Measurements from ENCODE around the gene ANKS1B. TPM values are rescaled to one million over a fixed set of nuclear protein-coding genes. Genes with fewer than 3 reads are reported as not detected.

Gene ANKS1B
- total and polyA plus RNA-seq, 5 donors = 0.43 to 7.4 (median 3.3) TPM

DNA sequence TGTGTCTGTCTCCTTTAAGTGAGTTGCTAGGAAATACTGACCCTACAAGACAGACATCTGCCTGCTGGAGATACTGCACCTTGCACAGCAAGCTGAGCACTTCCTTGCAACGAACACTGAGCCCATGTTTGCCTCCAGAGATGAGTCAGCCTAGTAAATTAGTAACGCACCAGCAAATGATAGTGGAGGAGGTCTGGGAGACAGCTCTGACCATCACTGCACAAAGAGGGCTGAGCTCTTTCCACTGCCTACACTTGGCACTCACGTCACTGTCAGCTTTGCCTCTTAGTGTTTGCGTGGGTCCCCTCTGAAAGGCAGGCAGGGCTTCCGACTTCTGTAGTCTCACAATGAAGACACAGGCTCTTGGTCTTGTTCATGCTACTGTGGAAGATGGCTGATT, 1230.6 kb downstream of the ANKS1B start:
- ATAC-seq (no peak), DNase-seq (no peak)
- Histone ChIP-seq H3K9me3 (ENCODE audit: control insufficient read depth, low read length) (no peaks in the 10 kb centered on the region), H3K27ac (ENCODE audit: low read length) (no peak overlapping the region), H3K4me3 (ENCODE audit: low read length) (no peak overlapping the region), H3K4me1 (ENCODE audit: control insufficient read depth, insufficient read depth, low read length) (no peaks in the 10 kb centered on the region), H3K27me3 (ENCODE audit: control insufficient read depth, insufficient read depth) (no peaks in the 10 kb centered on the region)
- intact Hi-C loops (cut with DNase I) = no loop called here
- WGBS = 63% methylated on average over 5 of the region's 5 CpGs

DNA sequence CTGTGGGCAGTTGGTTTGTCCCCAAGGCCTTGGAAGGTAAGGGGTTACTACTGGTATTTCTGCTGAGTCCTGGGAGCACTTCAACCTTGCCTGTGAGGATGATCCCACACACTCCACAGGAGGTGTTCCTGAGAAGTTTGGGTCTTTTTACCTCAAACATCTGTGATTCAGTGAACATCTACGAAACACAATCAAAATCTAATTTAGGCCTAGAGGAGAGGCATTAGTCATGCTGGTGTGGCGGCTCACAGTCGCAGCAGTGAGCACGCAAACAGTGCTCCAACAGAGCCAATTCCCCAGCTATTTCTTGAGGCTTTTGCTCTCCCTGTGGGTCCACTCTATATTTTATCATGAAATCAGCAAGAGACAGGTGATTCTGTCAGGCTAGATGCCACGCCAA, 1232.0 kb downstream of the ANKS1B start:
- Histone ChIP-seq H3K4me1 (ENCODE audit: control insufficient read depth, insufficient read depth, low read length) (no peaks in the 10 kb centered on the region), H3K27ac (ENCODE audit: low read length) (no peak overlapping the region), H3K4me3 (ENCODE audit: low read length) (no peak overlapping the region), H3K9me3 (ENCODE audit: control insufficient read depth, low read length) (no peaks in the 10 kb centered on the region), H3K27me3 (ENCODE audit: control insufficient read depth, insufficient read depth) (no peaks in the 10 kb centered on the region)
- DNase-seq = no peak
- no peak for ATAC-seq
- intact Hi-C loops (cut with DNase I) = no loop called here
- 92% methylated on average over 5 of the region's 5 CpGs for WGBS

DNA sequence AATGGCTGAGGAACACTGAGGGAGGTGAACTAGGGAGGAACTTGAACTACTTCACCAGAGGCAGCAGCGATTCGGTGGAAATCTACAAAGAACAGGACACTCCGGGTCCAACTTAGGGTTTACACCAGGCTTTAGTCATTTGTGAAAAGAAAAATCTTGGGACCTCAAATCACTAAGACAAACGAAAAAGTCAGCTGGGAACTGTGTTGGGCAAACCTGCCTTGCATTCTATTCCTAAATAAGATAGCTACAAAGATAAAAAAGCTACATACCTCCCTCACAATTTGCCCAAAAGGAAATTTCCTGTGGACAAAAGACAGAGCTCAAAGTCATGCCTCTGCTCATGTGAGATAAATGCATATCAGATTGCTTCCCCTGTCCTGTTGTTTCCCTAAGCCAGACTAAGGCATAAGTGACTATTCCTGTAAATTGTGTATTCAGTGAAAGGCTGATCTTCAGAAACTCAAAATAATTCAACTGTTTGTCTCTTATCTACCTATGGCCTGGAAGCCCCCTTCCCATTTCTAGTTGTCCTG, 1233.1 kb downstream of the ANKS1B start:
- Histone ChIP-seq H3K27me3 (ENCODE audit: control insufficient read depth, insufficient read depth) (no peaks in the 10 kb centered on the region), H3K4me1 (ENCODE audit: control insufficient read depth, insufficient read depth, low read length) (no peaks in the 10 kb centered on the region), H3K27ac (ENCODE audit: low read length) (no peak overlapping the region), H3K9me3 (ENCODE audit: control insufficient read depth, low read length) (no peaks in the 10 kb centered on the region), H3K4me3 (ENCODE audit: low read length) (no peak overlapping the region)
- 80% methylated on average over 4 of the region's 4 CpGs for WGBS
- DNase-seq (no peak), ATAC-seq (no peak)
- intact Hi-C loops (cut with DNase I) = no loop called here

DNA sequence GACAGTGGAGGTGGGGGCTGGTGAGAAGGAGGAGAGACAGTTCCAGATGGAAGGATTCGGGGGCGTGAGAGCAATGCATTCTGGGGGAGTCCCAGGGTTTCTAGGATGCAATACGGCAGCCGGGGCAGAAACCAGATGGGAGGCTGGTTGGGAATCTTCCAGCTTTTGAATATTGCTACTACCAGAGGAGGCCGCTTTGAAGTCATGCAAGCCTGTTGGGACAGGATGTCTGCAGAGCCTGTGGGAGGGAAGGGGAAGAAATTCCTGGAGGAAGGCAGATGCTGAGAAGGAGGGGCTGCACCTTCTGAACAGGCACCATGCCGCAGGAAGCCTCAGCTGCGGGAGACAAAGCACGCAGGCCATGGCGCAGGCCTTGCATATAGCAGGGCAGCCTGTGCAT, 1234.2 kb downstream of the ANKS1B start:
- WGBS = 67% methylated on average over 9 of the region's 9 CpGs
- Histone ChIP-seq H3K4me3 (ENCODE audit: low read length) (no peak overlapping the region), H3K4me1 (ENCODE audit: control insufficient read depth, insufficient read depth, low read length) (no peaks in the 10 kb centered on the region), H3K27me3 (ENCODE audit: control insufficient read depth, insufficient read depth) (no peaks in the 10 kb centered on the region), H3K27ac (ENCODE audit: low read length) (no peak overlapping the region), H3K9me3 (ENCODE audit: control insufficient read depth, low read length) (no peaks in the 10 kb centered on the region)
- no peak for DNase-seq
- ATAC-seq = no peak
- intact Hi-C loops (cut with DNase I) = no loop called here

DNA sequence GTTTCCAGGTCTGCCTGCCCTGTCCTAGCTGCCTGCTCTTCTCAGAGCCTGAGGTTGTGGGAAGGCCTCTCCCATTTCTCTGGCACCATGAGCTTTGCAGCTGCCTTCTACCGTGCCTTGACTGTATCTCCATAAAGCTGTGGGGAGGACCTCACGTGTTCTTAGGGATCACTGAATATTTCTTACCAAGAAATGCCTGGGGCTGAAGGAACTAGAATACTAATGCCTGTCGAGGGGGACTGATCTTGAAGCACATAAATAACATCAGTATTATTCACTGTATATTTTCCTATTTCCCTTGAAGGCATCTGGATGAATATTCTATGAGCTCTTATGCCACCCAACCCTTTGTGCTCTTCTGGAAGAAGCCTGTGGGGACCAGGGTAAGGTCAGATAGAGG, 1236.3 kb downstream of the ANKS1B start:
- intact Hi-C loops (cut with DNase I) = no loop called here
- Histone ChIP-seq H3K4me1 (ENCODE audit: control insufficient read depth, insufficient read depth, low read length) (no peaks in the 10 kb centered on the region), H3K9me3 (ENCODE audit: control insufficient read depth, low read length) (no peaks in the 10 kb centered on the region), H3K27me3 (ENCODE audit: control insufficient read depth, insufficient read depth) (no peaks in the 10 kb centered on the region), H3K4me3 (ENCODE audit: low read length) (no peak overlapping the region), H3K27ac (ENCODE audit: low read length) (no peak overlapping the region)
- ATAC-seq = no peak
- no peak for DNase-seq
- 85% methylated on average over 3 of the region's 3 CpGs for WGBS

DNA sequence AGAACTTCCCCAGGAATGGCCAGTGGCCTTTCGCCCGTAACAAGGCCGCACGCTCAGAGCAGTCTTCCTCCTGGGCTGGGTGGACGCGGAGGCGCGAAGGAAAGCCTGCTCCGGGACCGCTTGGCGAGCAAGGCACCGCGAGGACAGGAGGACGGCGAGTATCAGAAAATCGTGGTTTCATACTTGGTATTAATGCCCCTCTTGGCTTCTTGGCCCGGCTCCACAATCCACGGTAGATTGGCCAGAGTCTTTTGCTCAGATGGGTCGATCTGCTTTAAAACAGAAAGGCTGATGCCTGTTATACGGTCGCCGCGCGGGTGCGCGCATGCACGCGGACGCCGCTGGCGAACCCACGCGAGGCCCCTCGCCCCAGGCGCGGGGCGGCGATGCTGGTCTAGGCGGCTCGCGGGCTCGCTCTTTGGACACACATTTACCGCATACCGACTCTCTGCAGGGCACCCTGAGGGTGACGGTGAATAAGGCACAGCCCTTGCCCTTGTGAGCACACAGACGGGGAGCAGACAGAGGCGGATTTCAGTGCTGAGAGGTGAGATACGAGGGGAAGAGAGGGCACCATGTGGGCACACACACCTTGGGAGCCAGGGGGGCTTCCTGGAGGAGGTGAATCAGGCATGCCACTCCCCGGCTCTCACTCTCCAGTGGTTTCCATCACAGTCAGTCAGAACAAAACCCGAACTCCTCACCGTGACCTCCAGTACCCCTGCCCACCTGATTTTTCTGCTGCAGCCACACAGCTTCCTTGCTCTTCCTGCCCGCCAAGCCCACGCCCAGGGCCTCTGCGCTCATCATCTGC, 1239.0 kb downstream of the ANKS1B start:
- intact Hi-C loops (cut with DNase I) = no loop called here
- H3K9me3 ChIP-seq (ENCODE audit: control insufficient read depth, low read length) = no peaks in the 10 kb centered on the region
- peak; percentile 29 to 69 (median 53) for DNase-seq
- no peaks in the 10 kb centered on the region for H3K4me1 ChIP-seq (ENCODE audit: control insufficient read depth, insufficient read depth, low read length)
- no peaks in the 10 kb centered on the region for H3K27me3 ChIP-seq (ENCODE audit: control insufficient read depth, insufficient read depth)
- 11% methylated on average over 54 of the region's 54 CpGs for WGBS
- H3K27ac ChIP-seq (ENCODE audit: low read length) = no peak overlapping the region
- peak; percentile 76 to 77 for ATAC-seq
- H3K4me3 ChIP-seq (ENCODE audit: low read length) = peak overlapping the region; percentile 46

DNA sequence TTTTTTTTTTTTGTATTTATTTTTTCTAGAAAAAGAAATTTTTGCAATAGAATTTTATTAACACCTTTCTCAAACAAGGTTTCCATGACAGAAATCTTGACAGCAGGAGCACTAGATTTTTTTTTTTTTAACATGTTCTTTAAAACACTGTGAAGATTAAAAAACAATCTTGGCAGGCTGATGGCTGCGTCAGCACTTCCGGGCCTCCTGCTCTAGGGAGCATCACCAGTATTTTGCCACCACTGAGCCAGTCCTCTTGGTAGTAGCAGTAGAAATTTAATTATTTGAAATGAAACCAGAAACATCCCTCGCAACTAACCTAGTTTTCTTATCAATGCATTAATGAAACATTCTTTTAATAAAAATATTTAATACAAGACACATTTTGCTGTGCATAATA, 1240.1 kb downstream of the ANKS1B start:
- Histone ChIP-seq H3K9me3 (ENCODE audit: control insufficient read depth, low read length) (no peaks in the 10 kb centered on the region), H3K27me3 (ENCODE audit: control insufficient read depth, insufficient read depth) (no peaks in the 10 kb centered on the region), H3K4me3 (ENCODE audit: low read length) (no peak overlapping the region), H3K27ac (ENCODE audit: low read length) (no peak overlapping the region), H3K4me1 (ENCODE audit: control insufficient read depth, insufficient read depth, low read length) (no peaks in the 10 kb centered on the region)
- intact Hi-C loops (cut with DNase I) = no loop called here
- ATAC-seq (no peak), DNase-seq (no peak)
- WGBS = 68% methylated on average over 3 of the region's 3 CpGs

DNA sequence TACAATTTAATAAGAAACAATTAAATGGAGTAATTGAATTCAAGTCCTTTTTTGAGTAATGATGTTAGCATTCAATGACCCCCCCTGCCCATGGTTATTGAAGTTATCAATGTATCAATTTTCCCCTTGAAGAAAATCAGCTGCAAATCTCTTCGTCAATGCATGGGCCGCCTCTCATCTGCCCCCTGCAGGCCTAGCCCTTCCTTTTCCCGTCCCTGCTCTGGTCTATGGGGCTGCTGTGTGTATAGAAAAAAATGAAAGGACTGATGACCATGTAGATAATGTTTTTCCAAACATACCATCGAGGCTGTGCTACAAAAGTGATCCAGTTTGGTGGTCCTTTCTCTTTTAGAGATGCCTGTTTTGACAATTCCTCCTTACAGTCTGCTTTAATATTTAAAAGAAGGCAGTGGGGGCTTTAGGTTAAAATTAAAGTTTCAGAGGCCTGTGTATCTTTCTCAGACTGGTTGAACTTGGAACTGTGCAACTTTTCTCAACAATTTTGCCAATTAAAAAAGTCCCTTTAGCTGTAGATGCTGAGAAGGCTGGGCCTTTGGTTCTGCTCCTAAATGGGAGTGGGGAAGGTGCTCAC, 1241.3 kb downstream of the ANKS1B start:
- ATAC-seq = no peak
- intact Hi-C loops (cut with DNase I) = no loop called here
- WGBS = 50% methylated on average over 4 of the region's 4 CpGs

DNA sequence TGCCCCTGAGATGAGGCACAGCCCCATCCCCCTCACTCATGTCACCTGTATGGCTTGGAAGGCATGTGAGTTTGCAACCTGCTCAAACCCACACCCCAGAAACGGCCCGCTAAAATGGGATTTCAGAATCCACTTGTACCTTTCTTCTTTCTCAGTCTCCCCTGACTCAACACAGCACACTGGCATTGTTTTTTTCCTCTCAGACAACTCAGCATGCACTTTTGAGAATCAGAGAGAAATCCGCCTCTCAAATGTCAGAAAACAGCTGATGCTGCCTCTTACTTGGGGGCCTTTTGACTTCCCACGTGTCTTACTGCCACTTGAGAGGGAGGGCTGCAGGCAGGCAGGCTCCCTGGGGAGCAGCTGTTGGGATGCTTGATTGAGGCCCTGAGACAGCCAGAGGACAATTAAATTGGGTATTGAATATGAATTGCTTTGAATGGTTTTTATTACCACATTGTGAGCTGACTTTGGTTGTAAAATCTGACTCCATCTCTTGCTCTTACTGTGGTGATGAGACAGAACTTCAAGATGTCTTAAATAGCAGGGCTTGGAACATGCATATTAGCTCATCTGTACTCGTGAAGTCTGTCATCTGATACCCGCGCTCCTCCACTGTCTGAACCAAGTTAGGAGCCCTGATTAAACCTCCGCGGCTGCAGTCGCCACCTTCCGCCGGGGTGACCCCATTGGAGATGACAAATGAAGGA, 1243.0 kb downstream of the ANKS1B start:
- Histone ChIP-seq H3K4me3 (ENCODE audit: low read length) (no peak overlapping the region), H3K9me3 (ENCODE audit: control insufficient read depth, low read length) (no peaks in the 10 kb centered on the region), H3K27me3 (ENCODE audit: control insufficient read depth, insufficient read depth) (no peaks in the 10 kb centered on the region), H3K27ac (ENCODE audit: low read length) (no peak overlapping the region), H3K4me1 (ENCODE audit: control insufficient read depth, insufficient read depth, low read length) (no peaks in the 10 kb centered on the region)
- 61% methylated on average over 12 of the region's 12 CpGs for whole genome bisulfite sequencing
- ATAC-seq = no peak
- intact Hi-C loops (cut with DNase I) = no loop called here
- DNase-seq = no peak

More for the DNA sequence above, 1241.3 kb downstream of the ANKS1B start:
- no peaks in the 10 kb centered on the region for H3K9me3 ChIP-seq (ENCODE audit: control insufficient read depth, low read length)
- no peaks in the 10 kb centered on the region for H3K4me1 ChIP-seq (ENCODE audit: control insufficient read depth, insufficient read depth, low read length)
- no peak for DNase-seq
- no peaks in the 10 kb centered on the region for H3K27me3 ChIP-seq (ENCODE audit: control insufficient read depth, insufficient read depth)
- H3K27ac ChIP-seq (ENCODE audit: low read length) = no peak overlapping the region
- H3K4me3 ChIP-seq (ENCODE audit: low read length) = no peak overlapping the region

DNA sequence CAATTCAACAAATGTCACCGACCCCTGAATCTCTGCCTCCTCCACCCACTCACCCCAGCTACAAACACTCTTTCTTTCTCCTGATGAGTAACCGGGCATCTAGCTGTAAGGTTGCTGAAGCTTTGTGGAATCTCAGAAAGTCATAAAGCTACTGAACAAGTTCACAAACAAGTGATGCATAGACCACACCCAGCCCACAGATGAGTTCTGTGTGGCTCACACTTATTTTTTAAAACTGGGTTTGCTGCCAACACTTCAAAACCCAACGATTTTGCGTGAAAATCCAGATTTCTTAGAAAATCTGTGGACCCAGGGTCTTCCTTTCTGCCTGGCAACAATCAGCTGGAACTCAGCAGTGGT, 1243.6 kb downstream of the ANKS1B start:
- H3K4me3 ChIP-seq (ENCODE audit: low read length) = no peak overlapping the region
- intact Hi-C loops (cut with DNase I) = no loop called here
- no peaks in the 10 kb centered on the region for H3K27me3 ChIP-seq (ENCODE audit: control insufficient read depth, insufficient read depth)
- no peaks in the 10 kb centered on the region for H3K9me3 ChIP-seq (ENCODE audit: control insufficient read depth, low read length)
- H3K27ac ChIP-seq (ENCODE audit: low read length) = no peak overlapping the region
- H3K4me1 ChIP-seq (ENCODE audit: control insufficient read depth, insufficient read depth, low read length) = no peaks in the 10 kb centered on the region
- no peak for DNase-seq
- 92% methylated on average over 4 of the region's 4 CpGs for whole genome bisulfite sequencing
- ATAC-seq = no peak

DNA sequence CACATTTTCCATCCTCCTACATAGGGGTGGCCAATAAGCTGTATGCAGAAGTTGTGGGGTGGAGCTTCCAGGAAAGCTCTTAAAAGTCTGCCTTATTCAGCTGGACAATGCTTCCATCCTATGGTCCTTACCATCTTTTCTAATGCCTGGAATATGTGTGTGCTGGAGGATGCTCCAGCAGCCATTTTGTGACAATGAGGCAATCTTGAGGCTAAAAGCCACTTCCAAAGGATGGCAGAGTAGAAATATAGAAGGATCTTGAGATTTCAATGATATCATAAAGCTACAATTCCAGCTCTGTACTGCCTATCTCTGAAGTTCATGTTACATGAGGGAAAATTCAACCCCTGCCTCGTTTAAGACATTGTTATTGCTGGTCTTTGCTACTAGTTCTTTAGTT, 1244.0 kb downstream of the ANKS1B start:
- WGBS = 76% methylated on average over 1 of the region's 1 CpG
- intact Hi-C loops (cut with DNase I) = no loop called here

More for the DNA sequence above, 1244.0 kb downstream of the ANKS1B start:
- no peak for ATAC-seq
- Histone ChIP-seq H3K9me3 (ENCODE audit: control insufficient read depth, low read length) (no peaks in the 10 kb centered on the region), H3K4me1 (ENCODE audit: control insufficient read depth, insufficient read depth, low read length) (no peaks in the 10 kb centered on the region), H3K27me3 (ENCODE audit: control insufficient read depth, insufficient read depth) (no peaks in the 10 kb centered on the region), H3K27ac (ENCODE audit: low read length) (no peak overlapping the region), H3K4me3 (ENCODE audit: low read length) (no peak overlapping the region)
- no peak for DNase-seq

Measured in right cardiac atrium (tissue), 5 donors.